WTC11 (cell line): ENCODE measurements around the gene CCK. TPM values are rescaled to one million over a fixed set of nuclear protein-coding genes. Genes with fewer than 3 reads are reported as not detected.

Source experiments
- ATAC-seq: fragments of 200-7000 bp; cut with Tn5 transposase; 2 replicates; pipeline ENCODE4 v1.10.0; 2021; ENCODE audit warnings: mild to moderate bottlenecking, moderate library complexity
- CTCF ChIA-PET: fragments of 300-600 bp; sonication (Branson Sonifier 250); formaldehyde crosslinking; loops from one replicate; lab custom pipeline; 2021; ENCODE audit warnings: antibody characterized with exemption; lab: Charles Lee
- POLR2A ChIA-PET: fragments of 350-600 bp; sonication (Branson Sonifier 250); formaldehyde crosslinking; loops from one replicate; lab custom pipeline; 2021; ENCODE audit warnings: antibody characterized with exemption; lab: Charles Lee
- DNase-seq: peaks from one replicate; pipeline ENCODE4 v3.0.0; 2021; ENCODE audit warnings: low spot score
- H3K27ac Mint-ChIP-seq: 2 replicates; pipeline ENCODE4 v1.8.0; 2021; ENCODE audit warnings: mixed read lengths
- H3K27me3 Mint-ChIP-seq: 2 replicates; pipeline ENCODE4 v1.8.0; 2021; ENCODE audit warnings: low read depth, mild to moderate bottlenecking, moderate library complexity, mixed read lengths
- H3K36me3 Mint-ChIP-seq: 2 replicates; pipeline ENCODE4 v1.8.0; 2021; ENCODE audit warnings: mixed read lengths
- H3K4me1 Mint-ChIP-seq: 2 replicates; pipeline ENCODE4 v1.8.0; 2022; ENCODE audit warnings: mixed read lengths
- H3K4me3 Mint-ChIP-seq: 2 replicates; pipeline ENCODE4 v1.8.0; 2021; ENCODE audit warnings: mild to moderate bottlenecking, moderate library complexity, mixed read lengths
- H3K9me3 Mint-ChIP-seq: 2 replicates; pipeline ENCODE4 v1.8.0; 2021; ENCODE audit warnings: mixed read lengths
- CREB1 ChIP-seq: sonication (generic); formaldehyde crosslinking; IDR thresholded peaks from 2 replicates; pipeline ENCODE4 v1.8.0; 2023; ENCODE audit warnings: mild to moderate bottlenecking, missing genetic modification reagents
- CTCF ChIP-seq: fragments of 200-600 bp; IDR thresholded peaks from 2 replicates; pipeline ENCODE4 v1.8.0; 2022; ENCODE audit warnings: antibody characterized with exemption
- EMX1 ChIP-seq: fragments of 250-450 bp; sonication (Bioruptor Pico); IDR thresholded peaks from 2 replicates; pipeline ENCODE4 v1.8.0; 2021; ENCODE audit warnings: mild to moderate bottlenecking
- ERG ChIP-seq: fragments of 250-450 bp; sonication (Bioruptor Pico); IDR thresholded peaks from 2 replicates; pipeline ENCODE4 v1.8.0; 2021; ENCODE audit warnings: mild to moderate bottlenecking
- FOXK1 ChIP-seq: sonication (generic); formaldehyde crosslinking; IDR thresholded peaks from 2 replicates; pipeline ENCODE4 v1.8.0; 2022; ENCODE audit warnings: mild to moderate bottlenecking, moderate library complexity, missing genetic modification reagents
- GTF2I ChIP-seq: fragments of 250-450 bp; sonication (Bioruptor Pico); conservative IDR thresholded peaks from 2 replicates; pipeline ENCODE4 v1.4.0; 2021; ENCODE audit warnings: mild to moderate bottlenecking
- HMGA2 ChIP-seq: fragments of 250-450 bp; sonication (Bioruptor Pico); IDR thresholded peaks from 2 replicates; pipeline ENCODE4 v1.4.0; 2021; ENCODE audit warnings: mild to moderate bottlenecking, moderate library complexity
- KAT7 ChIP-seq: sonication (generic); formaldehyde crosslinking; IDR thresholded peaks from 2 replicates; pipeline ENCODE4 v1.8.1; 2023; ENCODE audit warnings: missing genetic modification reagents, mild to moderate bottlenecking, borderline replicate concordance
- MLX ChIP-seq: sonication (generic); formaldehyde crosslinking; IDR thresholded peaks from 2 replicates; pipeline ENCODE4 v1.8.1; 2023; ENCODE audit warnings: mild to moderate bottlenecking, missing genetic modification reagents, moderate library complexity
- NFYB ChIP-seq: sonication (generic); formaldehyde crosslinking; conservative IDR thresholded peaks from 2 replicates; pipeline ENCODE4 v1.8.0; 2022; ENCODE audit warnings: low read depth, missing genetic modification reagents
- NR2C2 ChIP-seq: sonication (generic); formaldehyde crosslinking; IDR thresholded peaks from 2 replicates; pipeline ENCODE4 v1.8.0; 2022; ENCODE audit warnings: mild to moderate bottlenecking, missing genetic modification reagents
- RORB ChIP-seq: fragments of 250-450 bp; sonication (Bioruptor Pico); IDR thresholded peaks from 2 replicates; pipeline ENCODE4 v1.9.0; 2021; ENCODE audit warnings: mild to moderate bottlenecking
- SMAD4 ChIP-seq: sonication (generic); formaldehyde crosslinking; IDR thresholded peaks from 2 replicates; pipeline ENCODE4 v1.8.0; 2022; ENCODE audit warnings: mild to moderate bottlenecking, missing genetic modification reagents
- SOX15 ChIP-seq: fragments of 250-450 bp; sonication (Bioruptor Pico); IDR thresholded peaks from 2 replicates; pipeline ENCODE4 v1.9.0; 2021; ENCODE audit warnings: mild to moderate bottlenecking
- ZNF121 ChIP-seq: sonication (generic); formaldehyde crosslinking; IDR thresholded peaks from 2 replicates; pipeline ENCODE4 v1.8.0; 2023; ENCODE audit warnings: missing genetic modification reagents
- ZNF416 ChIP-seq: fragments of 250-450 bp; sonication (Bioruptor Pico); IDR thresholded peaks from 2 replicates; pipeline ENCODE4 v1.9.0; 2021; ENCODE audit warnings: mild to moderate bottlenecking, inconsistent platforms
- total RNA-seq: library from RNA; stranded (reverse); gene quantifications from 3 replicates; pipeline ENCODE4 v1.2.3, GENCODE V29; 2021
- TF ChIP-seq, protein P1 (sequence below): sonication (generic); formaldehyde crosslinking; IDR thresholded peaks from 2 replicates; pipeline ENCODE4 v1.8.1; 2022; ENCODE audit warnings: missing genetic modification reagents, borderline replicate concordance
- TF ChIP-seq, protein P2 (sequence below): fragments of 250-450 bp; sonication (Bioruptor Pico); IDR thresholded peaks from 2 replicates; pipeline ENCODE4 v1.9.0; 2021; ENCODE audit warnings: mild to moderate bottlenecking
- TF ChIP-seq, protein P3 (sequence below): sonication (generic); formaldehyde crosslinking; IDR thresholded peaks from 2 replicates; pipeline ENCODE4 v1.8.1; 2023; ENCODE audit warnings: mild to moderate bottlenecking, missing genetic modification reagents, borderline replicate concordance
- TF ChIP-seq, protein P4 (sequence below): sonication (generic); formaldehyde crosslinking; IDR thresholded peaks from 2 replicates; pipeline ENCODE4 v1.8.1; 2023; ENCODE audit warnings: mild to moderate bottlenecking, missing genetic modification reagents, moderate library complexity
- TF ChIP-seq, protein P5 (sequence below): sonication (generic); formaldehyde crosslinking; IDR thresholded peaks from 2 replicates; pipeline ENCODE4 v1.8.0; 2023; ENCODE audit warnings: missing genetic modification reagents, mild to moderate bottlenecking, borderline replicate concordance

CCK gene
- total RNA-seq, 1 experiment from 2014 or later, result 0.50 TPM

- peaks cover 16% of the 10 kb centered on the region for H3K9me3 Mint-ChIP-seq
- TF ChIP-seq NFYB (CRISPR knock-in tag) (no peak), CREB1 (CRISPR knock-in tag) (no peak), RORB (no peak), ZNF416 (CRISPR knock-in tag) (no peak), GTF2I (CRISPR knock-in tag) (no peak), ZNF121 (no peak), SOX15 (CRISPR knock-in tag) (no peak), NR2C2 (no peak), ERG (CRISPR knock-in tag) (no peak), MLX (CRISPR knock-in tag) (no peak), HMGA2 (CRISPR knock-in tag) (no peak), FOXK1 (CRISPR knock-in tag) (no peak)
- TF ChIP-seq, protein P1, sequence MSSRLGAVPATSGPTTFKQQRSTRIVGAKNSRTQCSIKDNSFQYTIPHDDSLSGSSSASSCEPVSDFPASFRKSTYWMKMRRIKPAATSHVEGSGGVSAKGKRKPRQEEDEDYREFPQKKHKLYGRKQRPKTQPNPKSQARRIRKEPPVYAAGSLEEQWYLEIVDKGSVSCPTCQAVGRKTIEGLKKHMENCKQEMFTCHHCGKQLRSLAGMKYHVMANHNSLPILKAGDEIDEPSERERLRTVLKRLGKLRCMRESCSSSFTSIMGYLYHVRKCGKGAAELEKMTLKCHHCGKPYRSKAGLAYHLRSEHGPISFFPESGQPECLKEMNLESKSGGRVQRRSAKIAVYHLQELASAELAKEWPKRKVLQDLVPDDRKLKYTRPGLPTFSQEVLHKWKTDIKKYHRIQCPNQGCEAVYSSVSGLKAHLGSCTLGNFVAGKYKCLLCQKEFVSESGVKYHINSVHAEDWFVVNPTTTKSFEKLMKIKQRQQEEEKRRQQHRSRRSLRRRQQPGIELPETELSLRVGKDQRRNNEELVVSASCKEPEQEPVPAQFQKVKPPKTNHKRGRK, result no peak
- TF ChIP-seq, protein P2, sequence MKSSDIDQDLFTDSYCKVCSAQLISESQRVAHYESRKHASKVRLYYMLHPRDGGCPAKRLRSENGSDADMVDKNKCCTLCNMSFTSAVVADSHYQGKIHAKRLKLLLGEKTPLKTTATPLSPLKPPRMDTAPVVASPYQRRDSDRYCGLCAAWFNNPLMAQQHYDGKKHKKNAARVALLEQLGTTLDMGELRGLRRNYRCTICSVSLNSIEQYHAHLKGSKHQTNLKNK, result no peak
- TF ChIP-seq, protein P3, sequence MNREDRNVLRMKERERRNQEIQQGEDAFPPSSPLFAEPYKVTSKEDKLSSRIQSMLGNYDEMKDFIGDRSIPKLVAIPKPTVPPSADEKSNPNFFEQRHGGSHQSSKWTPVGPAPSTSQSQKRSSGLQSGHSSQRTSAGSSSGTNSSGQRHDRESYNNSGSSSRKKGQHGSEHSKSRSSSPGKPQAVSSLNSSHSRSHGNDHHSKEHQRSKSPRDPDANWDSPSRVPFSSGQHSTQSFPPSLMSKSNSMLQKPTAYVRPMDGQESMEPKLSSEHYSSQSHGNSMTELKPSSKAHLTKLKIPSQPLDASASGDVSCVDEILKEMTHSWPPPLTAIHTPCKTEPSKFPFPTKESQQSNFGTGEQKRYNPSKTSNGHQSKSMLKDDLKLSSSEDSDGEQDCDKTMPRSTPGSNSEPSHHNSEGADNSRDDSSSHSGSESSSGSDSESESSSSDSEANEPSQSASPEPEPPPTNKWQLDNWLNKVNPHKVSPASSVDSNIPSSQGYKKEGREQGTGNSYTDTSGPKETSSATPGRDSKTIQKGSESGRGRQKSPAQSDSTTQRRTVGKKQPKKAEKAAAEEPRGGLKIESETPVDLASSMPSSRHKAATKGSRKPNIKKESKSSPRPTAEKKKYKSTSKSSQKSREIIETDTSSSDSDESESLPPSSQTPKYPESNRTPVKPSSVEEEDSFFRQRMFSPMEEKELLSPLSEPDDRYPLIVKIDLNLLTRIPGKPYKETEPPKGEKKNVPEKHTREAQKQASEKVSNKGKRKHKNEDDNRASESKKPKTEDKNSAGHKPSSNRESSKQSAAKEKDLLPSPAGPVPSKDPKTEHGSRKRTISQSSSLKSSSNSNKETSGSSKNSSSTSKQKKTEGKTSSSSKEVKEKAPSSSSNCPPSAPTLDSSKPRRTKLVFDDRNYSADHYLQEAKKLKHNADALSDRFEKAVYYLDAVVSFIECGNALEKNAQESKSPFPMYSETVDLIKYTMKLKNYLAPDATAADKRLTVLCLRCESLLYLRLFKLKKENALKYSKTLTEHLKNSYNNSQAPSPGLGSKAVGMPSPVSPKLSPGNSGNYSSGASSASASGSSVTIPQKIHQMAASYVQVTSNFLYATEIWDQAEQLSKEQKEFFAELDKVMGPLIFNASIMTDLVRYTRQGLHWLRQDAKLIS, result no peak
- TF ChIP-seq, protein P4, sequence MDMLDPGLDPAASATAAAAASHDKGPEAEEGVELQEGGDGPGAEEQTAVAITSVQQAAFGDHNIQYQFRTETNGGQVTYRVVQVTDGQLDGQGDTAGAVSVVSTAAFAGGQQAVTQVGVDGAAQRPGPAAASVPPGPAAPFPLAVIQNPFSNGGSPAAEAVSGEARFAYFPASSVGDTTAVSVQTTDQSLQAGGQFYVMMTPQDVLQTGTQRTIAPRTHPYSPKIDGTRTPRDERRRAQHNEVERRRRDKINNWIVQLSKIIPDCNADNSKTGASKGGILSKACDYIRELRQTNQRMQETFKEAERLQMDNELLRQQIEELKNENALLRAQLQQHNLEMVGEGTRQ (CRISPR knock-in tag), result no peak
- ATAC-seq, result no peak
- CTCF ChIA-PET, result interaction anchor here (1.2 to 2.6 kb wide), 3 partner anchors 213 to 316 kb away, joined by 4 to 25 read pairs (median 12); no protein-coding TSS in a partner anchor
- H3K27ac Mint-ChIP-seq, result no peak overlapping the region
- POLR2A ChIA-PET, result no interaction called here
- H3K27me3 Mint-ChIP-seq, result peaks cover 7% of the 10 kb centered on the region; the same call in 1 of the 2 replicates
- H3K36me3 Mint-ChIP-seq, result no peaks in the 10 kb centered on the region
- DNase-seq, result no peak
- H3K4me1 Mint-ChIP-seq, result peaks cover 2% of the 10 kb centered on the region
- no peak overlapping the region for H3K4me3 Mint-ChIP-seq
These were observed 35.1 kb downstream of the CCK start for GRCh38 chr3:42230860-42231259.

DNA sequence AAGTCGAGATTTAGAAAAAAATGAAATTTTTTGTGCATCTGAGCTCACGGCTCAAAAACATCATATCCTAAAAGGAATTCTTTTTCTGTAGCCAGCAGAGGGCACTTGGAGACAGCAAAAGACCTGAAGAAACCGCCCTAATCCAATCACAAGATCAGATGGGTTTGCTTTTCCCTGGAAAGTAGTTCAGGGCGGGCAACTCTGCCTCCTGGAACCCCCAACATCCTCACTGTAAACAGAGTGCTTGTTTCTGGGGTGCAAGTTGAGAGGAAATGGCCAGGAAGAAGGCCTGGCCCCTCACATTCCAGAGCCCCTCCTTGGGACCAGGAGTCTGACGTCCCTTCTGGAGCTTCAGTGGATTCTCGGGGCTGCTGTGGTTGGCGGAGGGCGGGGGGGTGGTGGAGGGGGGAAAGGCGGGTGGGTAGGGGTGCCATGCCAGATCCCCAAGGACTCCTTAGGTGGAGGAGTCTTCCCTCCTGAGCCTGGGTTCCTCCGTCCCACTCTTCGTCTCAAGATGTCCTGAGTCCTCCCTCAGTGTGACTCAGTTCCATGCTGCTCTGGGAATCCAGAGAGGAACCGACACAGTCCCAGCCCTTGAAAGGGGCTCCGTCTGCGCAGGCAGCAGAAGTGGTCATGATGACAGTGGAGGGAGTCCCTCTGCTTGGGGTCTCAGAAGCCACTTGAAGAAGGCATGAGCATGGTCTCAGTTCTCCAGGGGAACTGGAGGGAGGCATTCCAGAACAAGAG, 35.9 kb downstream of the CCK start:
- TF ChIP-seq CTCF (peak; percentile 24; the same call in 1 of the 2 replicates), HMGA2 (CRISPR knock-in tag) (no peak), KAT7 (no peak), SMAD4 (CRISPR knock-in tag) (no peak), EMX1 (CRISPR knock-in tag) (no peak)
- TF ChIP-seq, protein P5, sequence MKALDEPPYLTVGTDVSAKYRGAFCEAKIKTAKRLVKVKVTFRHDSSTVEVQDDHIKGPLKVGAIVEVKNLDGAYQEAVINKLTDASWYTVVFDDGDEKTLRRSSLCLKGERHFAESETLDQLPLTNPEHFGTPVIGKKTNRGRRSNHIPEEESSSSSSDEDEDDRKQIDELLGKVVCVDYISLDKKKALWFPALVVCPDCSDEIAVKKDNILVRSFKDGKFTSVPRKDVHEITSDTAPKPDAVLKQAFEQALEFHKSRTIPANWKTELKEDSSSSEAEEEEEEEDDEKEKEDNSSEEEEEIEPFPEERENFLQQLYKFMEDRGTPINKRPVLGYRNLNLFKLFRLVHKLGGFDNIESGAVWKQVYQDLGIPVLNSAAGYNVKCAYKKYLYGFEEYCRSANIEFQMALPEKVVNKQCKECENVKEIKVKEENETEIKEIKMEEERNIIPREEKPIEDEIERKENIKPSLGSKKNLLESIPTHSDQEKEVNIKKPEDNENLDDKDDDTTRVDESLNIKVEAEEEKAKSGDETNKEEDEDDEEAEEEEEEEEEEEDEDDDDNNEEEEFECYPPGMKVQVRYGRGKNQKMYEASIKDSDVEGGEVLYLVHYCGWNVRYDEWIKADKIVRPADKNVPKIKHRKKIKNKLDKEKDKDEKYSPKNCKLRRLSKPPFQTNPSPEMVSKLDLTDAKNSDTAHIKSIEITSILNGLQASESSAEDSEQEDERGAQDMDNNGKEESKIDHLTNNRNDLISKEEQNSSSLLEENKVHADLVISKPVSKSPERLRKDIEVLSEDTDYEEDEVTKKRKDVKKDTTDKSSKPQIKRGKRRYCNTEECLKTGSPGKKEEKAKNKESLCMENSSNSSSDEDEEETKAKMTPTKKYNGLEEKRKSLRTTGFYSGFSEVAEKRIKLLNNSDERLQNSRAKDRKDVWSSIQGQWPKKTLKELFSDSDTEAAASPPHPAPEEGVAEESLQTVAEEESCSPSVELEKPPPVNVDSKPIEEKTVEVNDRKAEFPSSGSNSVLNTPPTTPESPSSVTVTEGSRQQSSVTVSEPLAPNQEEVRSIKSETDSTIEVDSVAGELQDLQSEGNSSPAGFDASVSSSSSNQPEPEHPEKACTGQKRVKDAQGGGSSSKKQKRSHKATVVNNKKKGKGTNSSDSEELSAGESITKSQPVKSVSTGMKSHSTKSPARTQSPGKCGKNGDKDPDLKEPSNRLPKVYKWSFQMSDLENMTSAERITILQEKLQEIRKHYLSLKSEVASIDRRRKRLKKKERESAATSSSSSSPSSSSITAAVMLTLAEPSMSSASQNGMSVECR (CRISPR knock-in tag), result no peak
- peaks cover 13% of the 10 kb centered on the region for H3K9me3 Mint-ChIP-seq
- POLR2A ChIA-PET, result no interaction called here
- no peak overlapping the region for H3K27ac Mint-ChIP-seq
- CTCF ChIA-PET, result interaction anchor here (0.6 to 2.6 kb wide), 42 partner anchors 11 to 884 kb away, joined by 3 to 53 read pairs (median 4); partner anchors contain the start of genes NKTR and VIPR1
- peaks cover 6% of the 10 kb centered on the region for H3K36me3 Mint-ChIP-seq
- H3K4me1 Mint-ChIP-seq, result peaks cover 2% of the 10 kb centered on the region
- ATAC-seq, result peak; percentile 72
- no peak for DNase-seq
- H3K27me3 Mint-ChIP-seq, result peaks cover 2% of the 10 kb centered on the region; the same call in 1 of the 2 replicates
- H3K4me3 Mint-ChIP-seq, result no peak overlapping the region
